GM18505 (cell line): ENCODE results near the gene RASAL2.

Experiments used
- ATAC-seq: cut with Tn5 transposase; IDR thresholded peaks from one replicate; pipeline ENCODE4 v1.9.1; 2021; ENCODE audit not compliant: unreplicated experiment
- POLR2A ChIP-seq: IDR thresholded peaks from 4 replicates; pipeline ENCODE4 v1.6.1; 2011; ENCODE audit warnings: borderline replicate concordance; ENCODE audit not compliant: insufficient read depth, insufficient read length; ENCODE audit errors: extremely low read depth

RASAL2 gene

DNA sequence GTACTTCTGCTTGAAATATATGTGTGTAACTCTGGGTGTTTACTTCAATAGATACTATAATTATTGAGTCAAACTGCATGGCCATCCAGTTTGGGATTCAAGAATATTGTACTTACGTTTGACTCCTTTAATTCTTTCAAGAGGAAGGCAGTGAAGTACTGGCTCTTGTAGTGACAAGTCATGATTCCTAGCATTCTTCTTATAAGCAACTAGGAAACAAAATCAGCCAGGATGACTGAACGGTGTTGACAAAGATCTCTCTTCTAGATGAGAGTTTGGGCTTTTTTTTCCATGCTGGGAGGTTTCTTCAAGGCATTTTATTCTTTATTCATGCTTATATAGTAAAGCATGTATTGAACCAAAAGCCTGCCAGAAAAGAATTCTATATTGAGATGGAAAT, 344.5 kb downstream of the RASAL2 start:
- no peak for ATAC-seq
- no peak for TF ChIP-seq POLR2A

DNA sequence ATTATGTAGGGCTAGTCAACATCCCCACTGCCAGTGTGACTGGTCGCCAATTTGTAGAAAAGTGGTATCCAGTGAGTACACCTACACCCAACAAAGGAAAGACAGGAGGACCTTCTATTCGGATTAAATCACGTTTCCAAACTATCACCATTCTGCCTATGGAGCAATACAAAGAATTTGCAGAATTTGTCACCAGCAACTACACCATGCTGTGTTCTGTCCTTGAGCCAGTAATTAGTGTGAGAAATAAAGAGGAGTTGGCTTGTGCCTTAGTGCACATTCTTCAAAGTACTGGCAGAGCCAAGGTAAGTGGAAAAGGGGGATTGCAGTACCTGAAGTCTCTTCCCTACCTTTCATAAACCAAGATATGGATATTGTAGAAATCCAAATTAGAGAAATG, 349.0 kb downstream of the RASAL2 start:
- ATAC-seq: no peak
- no peak for TF ChIP-seq POLR2A

DNA sequence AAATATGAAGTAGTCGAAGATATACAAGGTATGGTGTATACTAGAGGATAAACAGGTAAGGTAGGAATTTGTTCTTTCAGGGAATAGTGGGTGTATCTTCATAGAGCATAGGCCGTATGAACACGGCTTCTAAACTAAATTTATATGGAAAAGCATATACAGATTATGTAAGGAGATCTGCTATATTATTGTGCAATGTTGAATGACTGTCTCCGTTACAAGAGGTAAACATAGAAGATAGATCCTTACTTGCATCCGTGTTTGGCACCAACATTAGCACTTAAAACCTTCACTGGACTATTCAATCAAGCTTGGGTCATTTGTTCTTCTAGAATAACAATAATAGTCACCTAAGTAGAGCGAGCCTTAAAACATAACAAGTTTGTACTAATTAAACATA, 357.0 kb downstream of the RASAL2 start:
- ATAC-seq: no peak
- no peak for TF ChIP-seq POLR2A

DNA sequence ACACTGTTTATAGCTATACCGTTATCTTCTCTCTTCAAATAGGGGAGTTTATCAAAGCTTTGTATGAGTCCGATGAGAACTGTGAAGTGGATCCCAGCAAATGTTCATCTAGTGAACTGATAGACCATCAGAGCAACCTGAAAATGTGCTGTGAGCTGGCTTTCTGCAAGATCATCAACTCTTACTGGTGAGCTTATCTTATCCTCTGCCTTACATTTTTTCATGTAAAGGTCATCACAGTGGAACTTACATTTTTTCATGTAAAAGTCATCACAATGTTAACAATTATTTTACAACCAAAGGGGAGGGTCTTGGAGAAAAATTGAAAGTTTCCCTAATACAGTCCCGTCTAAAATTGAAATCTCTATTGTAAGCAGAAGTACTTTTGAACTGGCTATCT, 357.6 kb downstream of the RASAL2 start:
- TF ChIP-seq POLR2A: no peak
- ATAC-seq: no peak

DNA sequence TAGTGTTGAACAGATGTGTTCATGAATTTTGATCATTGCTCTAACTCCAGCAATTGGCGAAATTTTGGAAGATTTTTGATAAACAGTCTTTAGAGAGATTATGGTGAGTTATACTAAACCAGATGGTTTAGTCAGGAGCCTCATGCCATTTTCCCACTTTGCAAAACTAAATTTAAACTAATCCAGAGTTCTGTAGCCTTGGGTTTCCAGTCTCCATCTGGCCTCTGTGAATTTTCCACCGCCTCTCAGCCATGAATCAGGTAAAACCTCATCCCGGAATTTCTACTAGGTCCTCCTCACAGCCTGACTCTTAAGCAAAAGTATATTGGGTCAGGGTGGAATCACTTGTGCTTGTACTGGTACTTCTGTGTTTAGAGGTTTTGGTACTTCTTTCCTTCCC, 358.1 kb downstream of the RASAL2 start:
- no peak for TF ChIP-seq POLR2A

DNA sequence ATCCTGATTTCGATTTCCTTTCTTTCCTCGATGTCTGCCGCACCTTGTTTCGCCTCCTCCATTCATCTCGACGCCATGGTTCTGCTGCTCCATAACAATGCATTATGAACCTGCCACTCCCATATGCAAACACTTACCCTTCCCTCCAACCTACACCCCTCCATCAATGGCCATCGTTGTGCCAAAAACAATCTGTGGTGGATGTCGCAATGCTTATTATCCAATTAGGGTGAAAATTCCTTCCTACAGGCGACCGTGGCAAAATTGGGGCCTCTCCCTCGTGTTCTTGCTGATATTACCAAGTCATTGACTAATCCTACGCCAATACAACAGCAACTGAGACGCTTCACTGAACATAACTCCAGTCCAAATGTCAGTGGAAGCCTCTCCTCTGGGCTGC, 362.6 kb downstream of the RASAL2 start:
- no peak for TF ChIP-seq POLR2A
- no peak for ATAC-seq

More for the DNA sequence above, 358.1 kb downstream of the RASAL2 start:
- no peak for ATAC-seq

DNA sequence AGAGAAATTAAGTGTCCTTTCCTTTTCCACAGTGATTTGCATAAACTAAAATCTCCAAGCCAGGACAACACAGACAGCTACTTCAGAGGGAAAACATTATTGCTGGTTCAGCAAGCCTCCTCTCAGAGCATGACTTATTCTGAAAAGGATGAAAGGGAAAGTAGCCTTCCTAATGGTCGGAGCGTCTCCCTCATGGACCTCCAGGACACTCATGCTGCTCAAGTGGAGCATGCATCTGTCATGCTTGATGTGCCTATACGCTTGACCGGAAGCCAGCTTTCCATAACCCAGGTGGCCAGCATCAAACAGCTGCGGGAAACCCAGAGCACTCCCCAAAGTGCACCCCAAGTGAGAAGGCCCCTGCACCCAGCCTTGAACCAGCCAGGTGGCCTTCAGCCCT, 363.7 kb downstream of the RASAL2 start:
- TF ChIP-seq POLR2A: no peak

DNA sequence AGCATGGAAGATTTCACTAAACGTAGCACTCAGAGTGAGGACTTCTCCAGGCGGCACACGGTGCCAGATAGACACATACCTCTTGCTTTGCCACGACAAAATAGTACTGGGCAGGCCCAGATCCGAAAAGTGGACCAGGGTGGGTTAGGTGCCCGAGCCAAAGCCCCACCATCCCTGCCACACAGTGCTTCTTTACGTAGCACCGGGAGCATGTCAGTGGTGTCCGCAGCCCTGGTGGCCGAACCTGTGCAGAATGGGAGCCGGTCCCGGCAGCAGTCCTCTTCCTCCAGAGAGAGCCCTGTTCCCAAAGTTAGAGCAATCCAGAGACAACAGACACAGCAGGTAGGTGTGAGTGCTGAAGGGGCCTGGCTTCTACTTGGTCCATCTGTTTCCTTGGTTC, 364.3 kb downstream of the RASAL2 start:
- no peak for ATAC-seq
- no peak for TF ChIP-seq POLR2A

More for the DNA sequence above, 363.7 kb downstream of the RASAL2 start:
- no peak for ATAC-seq

DNA sequence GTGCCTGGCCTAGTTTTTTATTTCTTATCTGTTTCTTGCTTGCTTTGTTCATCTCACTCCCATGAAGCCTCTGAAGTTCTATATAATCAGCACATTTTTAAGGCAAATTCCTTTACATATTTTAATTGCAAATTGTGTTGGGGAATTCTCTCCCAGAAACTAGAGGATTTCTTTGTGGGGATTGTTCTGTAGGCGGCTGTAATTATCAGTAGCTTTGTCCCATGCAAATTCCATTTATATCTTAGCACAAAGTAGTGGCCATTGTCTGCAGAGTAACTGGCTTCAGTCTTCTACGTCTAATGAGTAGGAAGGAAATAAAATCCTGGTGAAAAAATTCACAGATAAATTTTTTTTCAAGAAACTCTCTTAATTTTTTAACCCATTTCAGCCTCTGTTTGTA, 367.2 kb downstream of the RASAL2 start:
- no peak for TF ChIP-seq POLR2A
- no peak for ATAC-seq

DNA sequence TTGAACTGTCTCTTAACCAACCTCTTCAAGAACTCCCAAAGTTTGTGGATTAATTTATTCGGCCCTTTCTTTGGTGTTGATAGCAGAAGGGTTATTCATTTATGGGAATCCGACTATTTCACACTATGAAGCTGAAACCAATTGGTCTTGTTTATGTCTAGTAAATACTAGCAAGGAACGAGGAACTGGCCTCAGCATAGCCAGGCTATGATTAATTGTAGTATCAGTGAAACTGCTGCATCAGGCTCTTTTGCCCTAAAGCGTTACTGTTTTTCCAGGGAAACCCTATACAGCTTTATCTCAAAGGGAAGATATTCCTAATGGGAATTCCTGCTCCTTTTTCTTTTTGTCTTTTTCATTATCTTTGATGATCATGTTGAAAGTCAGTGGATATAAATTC, 367.8 kb downstream of the RASAL2 start:
- TF ChIP-seq POLR2A: no peak
- ATAC-seq: no peak

DNA sequence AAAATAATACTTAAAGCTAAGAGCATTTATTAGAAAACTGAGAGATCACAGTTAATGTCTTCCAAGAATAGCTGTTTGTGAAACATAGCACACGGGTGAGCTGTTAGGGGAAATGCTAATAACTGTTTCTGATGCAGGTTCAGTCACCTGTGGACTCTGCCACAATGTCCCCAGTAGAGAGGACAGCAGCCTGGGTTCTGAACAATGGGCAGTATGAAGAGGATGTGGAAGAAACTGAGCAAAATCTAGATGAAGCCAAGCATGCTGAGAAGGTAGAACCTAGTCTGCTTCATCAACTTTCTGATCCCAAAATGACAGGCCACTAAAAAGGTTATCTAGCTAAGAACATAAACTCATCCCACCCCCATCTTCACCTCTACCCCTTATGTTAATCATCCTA, 370.2 kb downstream of the RASAL2 start:
- no peak for ATAC-seq
- TF ChIP-seq POLR2A: no peak

DNA sequence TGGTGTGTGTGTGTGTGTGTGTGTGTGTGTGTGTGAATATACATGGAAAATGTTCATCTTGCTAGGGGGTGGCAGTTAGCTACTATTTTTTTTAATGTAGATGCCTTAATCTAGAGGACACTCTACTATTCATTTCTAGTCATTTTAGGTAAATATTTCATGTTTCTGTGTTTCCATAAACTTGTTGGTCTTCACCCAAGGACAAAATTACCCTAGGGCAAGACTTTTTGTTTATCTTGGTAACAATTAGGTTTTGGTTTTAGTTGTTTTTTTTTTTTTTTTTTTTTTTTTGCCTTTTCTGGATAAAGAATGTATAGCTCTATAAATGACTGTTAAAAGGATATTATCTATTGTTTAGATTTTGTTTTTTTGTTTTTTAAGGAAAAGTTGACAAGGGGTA, 370.7 kb downstream of the RASAL2 start:
- ATAC-seq: no peak
- no peak for TF ChIP-seq POLR2A

DNA sequence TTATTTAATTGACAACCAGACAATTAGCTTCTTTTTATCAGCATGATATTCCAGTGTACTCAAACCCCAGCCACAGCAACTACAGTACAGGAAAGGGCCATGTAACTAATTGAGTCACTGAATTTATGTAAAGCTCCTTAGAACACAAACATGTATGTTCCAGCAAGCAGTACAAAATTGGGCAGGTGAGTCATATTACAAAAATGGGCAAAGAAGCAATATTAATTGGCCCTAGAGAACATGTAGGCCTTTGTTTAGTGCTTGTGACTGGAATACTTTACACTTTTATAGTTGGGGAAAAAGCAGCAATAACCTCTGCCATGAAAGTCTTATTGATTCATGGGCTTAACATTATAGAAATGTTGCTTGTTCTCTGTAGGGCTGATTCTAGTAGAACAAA, 371.1 kb downstream of the RASAL2 start:
- TF ChIP-seq POLR2A: no peak
- ATAC-seq: no peak

DNA sequence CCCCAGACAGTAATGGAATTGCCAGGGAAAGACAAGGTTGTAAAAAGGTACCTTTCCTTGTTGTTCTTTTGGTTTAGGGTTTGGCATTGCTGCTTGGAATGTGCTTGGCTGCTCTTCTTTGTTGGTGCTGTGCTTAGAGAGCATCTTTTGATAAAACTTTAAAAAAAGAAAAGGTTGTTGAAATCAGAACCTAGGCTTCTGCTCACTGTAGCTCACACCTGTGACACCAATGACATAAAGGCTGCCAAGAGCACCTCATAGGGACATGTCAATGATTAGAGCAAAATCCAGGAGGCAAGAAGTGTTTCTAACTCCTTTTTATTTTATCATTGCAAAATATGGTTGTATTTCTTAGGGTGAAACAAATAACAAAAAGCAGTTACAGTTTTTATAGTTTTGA, 373.9 kb downstream of the RASAL2 start:
- TF ChIP-seq POLR2A: no peak
- no peak for ATAC-seq

DNA sequence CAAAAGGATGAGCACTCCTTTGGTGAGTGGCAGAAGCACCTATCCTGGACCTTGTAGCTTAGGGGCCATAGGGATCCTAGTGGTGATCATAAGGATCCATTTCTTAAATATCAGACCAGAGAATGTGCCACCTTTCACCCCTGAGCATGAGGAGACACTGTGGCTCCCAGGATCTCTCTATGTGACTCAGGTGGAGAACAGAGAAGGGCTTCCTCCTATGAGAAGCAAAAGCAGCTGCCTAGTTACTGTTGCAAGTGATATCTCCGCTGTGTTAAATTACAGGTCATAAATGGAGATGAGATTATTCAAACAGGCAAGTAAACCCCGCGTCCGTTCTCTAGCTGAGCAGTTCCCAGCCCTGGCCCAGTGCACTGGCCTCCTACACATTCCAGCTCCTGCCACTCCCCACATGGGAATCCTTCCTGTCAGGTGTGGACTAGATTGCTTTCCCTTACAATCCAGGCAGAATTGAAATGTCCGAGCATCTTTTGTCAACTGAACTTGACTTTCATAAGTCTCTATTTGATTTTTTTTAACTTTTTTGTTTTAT, 376.6 kb downstream of the RASAL2 start:
- TF ChIP-seq POLR2A: no peak
- no peak for ATAC-seq
